ENCODE data around the gene NEDD4L. TPM values are rescaled to one million over a fixed set of nuclear protein-coding genes. Genes with fewer than 3 reads are reported as not detected.

The NEDD4L gene
- total and polyA plus RNA-seq, 2 donors (not counting 1 experiment from before 2014, with no cell fraction given): 10.3 to 25.7 TPM

GRCh38 chr18:58253318-58253717, 209.3 kb downstream of the NEDD4L start:
- CTCF ChIA-PET: no interaction called here
- intact Hi-C loops (cut with micrococcal nuclease): no loop called here
- H3K79me2 ChIP-seq (ENCODE audit: control insufficient read depth, insufficient read depth, low read length): no peaks in the 10 kb centered on the region

GRCh38 chr18:58253871-58254270, 209.8 kb downstream of the NEDD4L start:
- no peak overlapping the region for H3K27ac ChIP-seq (ENCODE audit: low read length in 2 of 2)
- intact Hi-C loops (cut with micrococcal nuclease): no loop called here
- no peak overlapping the region for H3K9ac ChIP-seq (ENCODE audit: low read length)
- H3K9me3 ChIP-seq (ENCODE audit: control extremely low read depth in 1 of 3, control insufficient read depth in 2 of 3, insufficient read depth in 1 of 3, low read length in 2 of 3): peaks cover 0 to 16% (median 0%) of the 10 kb centered on the region in 3 donors
- WGBS (ENCODE audit: insufficient coverage): no CpG with 5 or more reads among the region's 1 CpG
- H3K4me3 ChIP-seq (ENCODE audit: control extremely low read depth in 1 of 5, extremely low read depth in 1 of 5, insufficient read depth in 1 of 5, low read depth in 2 of 5, low read length in 4 of 5): no peak overlapping the region
- CTCF ChIA-PET: no interaction called here
- no peaks in the 10 kb centered on the region for H3K36me3 ChIP-seq (replicated peaks in 1 of 2; ENCODE audit: control extremely low read depth in 1 of 2, control insufficient read depth in 1 of 2, extremely low read depth in 1 of 2, insufficient read depth in 2 of 2, low read length in 1 of 2)
- H3K9me3 Mint-ChIP-seq (ENCODE audit: insufficient read depth): no peaks in the 10 kb centered on the region
- no peaks in the 10 kb centered on the region for H3K79me2 ChIP-seq (ENCODE audit: control insufficient read depth, insufficient read depth, low read length)
- no peaks in the 10 kb centered on the region for H3K27me3 Mint-ChIP-seq
- H3K4me3 Mint-ChIP-seq: no peak overlapping the region
- no peak overlapping the region for H3K4me2 ChIP-seq (replicated peaks; ENCODE audit: low read depth, low read length, poor library complexity, severe bottlenecking)
- POLR2A ChIA-PET: no interaction called here
- H2AFZ ChIP-seq (ENCODE audit: insufficient read depth, low read depth, low read length, poor library complexity, severe bottlenecking): no peak overlapping the region
- no peak overlapping the region for H3K27ac Mint-ChIP-seq
- no peaks in the 10 kb centered on the region for H3K27me3 ChIP-seq (replicated peaks in 1 of 4; ENCODE audit: control extremely low read depth in 1 of 4, control insufficient read depth in 3 of 4, insufficient read depth in 4 of 4, low read length in 3 of 4)
- no peaks in the 10 kb centered on the region for H4K20me1 ChIP-seq (ENCODE audit: control insufficient read depth, insufficient read depth, low read length, poor library complexity, severe bottlenecking)
- TF ChIP-seq CTCF (IDR thresholded peaks at IDR 0.05) (no peak), EZH2 (IDR thresholded peaks at IDR 0.05; ENCODE audit: borderline replicate concordance, insufficient read depth, low read depth, low read length, poor library complexity, severe bottlenecking) (no peak)
- no peak for DNase-seq
- no peaks in the 10 kb centered on the region for H3K4me1 ChIP-seq (ENCODE audit: control insufficient read depth in 2 of 2, insufficient read depth in 2 of 2, low read length in 2 of 2)
- H3K4me1 Mint-ChIP-seq: peaks cover 6% of the 10 kb centered on the region
- ATAC-seq (ENCODE audit: low read depth): no peak

More at GRCh38 chr18:58253318-58253717, 209.3 kb downstream of the NEDD4L start:
- TF ChIP-seq CTCF (IDR thresholded peaks at IDR 0.05) (no peak), EZH2 (IDR thresholded peaks at IDR 0.05; ENCODE audit: borderline replicate concordance, insufficient read depth, low read depth, low read length, poor library complexity, severe bottlenecking) (no peak)
- Histone ChIP-seq H3K4me2 (replicated peaks; ENCODE audit: low read depth, low read length, poor library complexity, severe bottlenecking) (no peak overlapping the region), H3K9me3 (ENCODE audit: control extremely low read depth in 1 of 3, control insufficient read depth in 2 of 3, insufficient read depth in 1 of 3, low read length in 2 of 3) (peaks cover 0 to 16% (median 0%) of the 10 kb centered on the region in 3 donors), H3K27ac (ENCODE audit: low read length in 2 of 2) (no peak overlapping the region), H3K4me3 (ENCODE audit: control extremely low read depth in 1 of 5, extremely low read depth in 1 of 5, insufficient read depth in 1 of 5, low read depth in 2 of 5, low read length in 4 of 5) (no peak overlapping the region), H3K27me3 (replicated peaks in 1 of 4; ENCODE audit: control extremely low read depth in 1 of 4, control insufficient read depth in 3 of 4, insufficient read depth in 4 of 4, low read length in 3 of 4) (no peaks in the 10 kb centered on the region), H3K4me1 (ENCODE audit: control insufficient read depth in 2 of 2, insufficient read depth in 2 of 2, low read length in 2 of 2) (no peaks in the 10 kb centered on the region), H4K20me1 (ENCODE audit: control insufficient read depth, insufficient read depth, low read length, poor library complexity, severe bottlenecking) (no peaks in the 10 kb centered on the region), H2AFZ (ENCODE audit: insufficient read depth, low read depth, low read length, poor library complexity, severe bottlenecking) (no peak overlapping the region), H3K36me3 (replicated peaks in 1 of 2; ENCODE audit: control extremely low read depth in 1 of 2, control insufficient read depth in 1 of 2, extremely low read depth in 1 of 2, insufficient read depth in 2 of 2, low read length in 1 of 2) (no peaks in the 10 kb centered on the region), H3K9ac (ENCODE audit: low read length) (no peak overlapping the region)
- ATAC-seq (ENCODE audit: low read depth) (no peak), DNase-seq (no peak)
- no peaks in the 10 kb centered on the region for H3K9me3 Mint-ChIP-seq (ENCODE audit: insufficient read depth)
- POLR2A ChIA-PET: no interaction called here
- no peak overlapping the region for H3K27ac Mint-ChIP-seq
- H3K27me3 Mint-ChIP-seq: no peaks in the 10 kb centered on the region
- H3K4me1 Mint-ChIP-seq: peaks cover 6% of the 10 kb centered on the region
- H3K4me3 Mint-ChIP-seq: no peak overlapping the region
- no CpG with 5 or more reads among the region's 2 CpGs for WGBS (ENCODE audit: insufficient coverage)

Data from B cell (primary cell).